D341Med (cell line): ENCODE results near the gene MIGA2.
A peak's percentile ranks its signal among the peaks of the same experiment; 100 is the strongest.
"Not testable (repeated sequence)": the region's sequence is repeated elsewhere in the genome, so short reads cannot be mapped to it uniquely, and the experiment has no call there.

ENCODE experiments used
- DNase-seq: peaks from one replicate; pipeline ENCODE4 v3.0.0; 2012; ENCODE audit warnings: low spot score

MIGA2 gene

DNA sequence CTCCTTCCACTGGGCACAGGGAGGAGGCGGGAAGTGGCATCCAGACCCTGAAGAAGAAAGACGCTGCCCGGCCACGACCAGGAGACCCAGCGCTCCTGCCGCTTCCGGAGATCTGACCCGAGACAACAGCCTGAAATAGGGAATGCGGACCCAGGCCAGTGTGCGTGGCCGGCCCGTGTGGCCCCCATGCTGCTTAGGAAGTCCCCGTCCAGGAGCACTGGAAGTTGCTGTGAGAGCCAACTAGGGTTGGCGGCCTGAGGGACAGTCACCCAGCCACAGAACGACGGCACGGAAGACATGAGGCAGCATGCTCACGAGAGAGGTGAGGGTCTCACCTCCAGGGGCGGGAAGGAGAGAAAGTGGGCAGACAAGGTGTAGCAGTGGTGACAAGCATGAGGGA lies 25.3 kb upstream of the MIGA2 start:
- DNase-seq, result no peak

DNA sequence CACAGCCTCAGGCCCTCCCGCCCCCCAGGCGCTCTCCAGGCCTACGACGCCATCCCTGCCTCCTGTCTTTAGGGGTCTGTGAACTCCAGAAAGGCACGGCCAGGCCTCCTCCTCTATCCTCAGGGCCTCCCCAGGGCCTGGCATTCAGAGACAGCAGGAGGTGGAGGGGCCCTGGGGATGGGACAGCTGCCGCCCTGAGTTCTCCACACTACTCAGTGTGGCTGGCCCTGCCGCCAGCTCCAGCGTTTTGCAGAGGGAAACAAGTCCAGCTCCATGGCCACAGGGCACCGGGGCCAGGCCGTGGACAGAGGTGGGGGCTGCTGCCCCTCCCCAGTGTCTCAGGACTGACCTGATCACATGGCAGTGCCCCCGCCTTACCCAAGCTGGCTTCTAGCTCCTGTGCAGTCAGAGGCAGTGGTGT lies 24.7 kb upstream of the MIGA2 start:
- DNase-seq, result peak; percentile 73

DNA sequence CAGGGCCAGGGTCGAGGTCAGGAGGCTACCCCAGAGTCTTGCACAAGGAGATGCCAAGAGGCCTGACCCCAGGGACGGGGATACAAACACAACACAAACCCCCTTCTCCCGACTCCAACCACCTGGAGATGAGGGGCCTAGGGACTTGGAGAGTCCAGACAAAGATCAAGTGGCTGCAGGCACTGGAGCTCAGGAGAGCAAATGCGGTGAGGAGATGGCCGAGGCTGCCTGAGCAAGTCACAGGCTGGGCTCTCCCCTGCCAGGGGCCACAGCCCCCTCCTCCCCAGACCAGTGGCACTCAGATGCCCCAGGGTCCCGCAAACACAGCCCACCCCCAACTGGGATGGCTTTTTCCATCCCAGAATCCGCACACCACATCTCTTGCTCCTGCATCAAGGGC lies 24.1 kb upstream of the MIGA2 start:
- peak; percentile 15 for DNase-seq

DNA sequence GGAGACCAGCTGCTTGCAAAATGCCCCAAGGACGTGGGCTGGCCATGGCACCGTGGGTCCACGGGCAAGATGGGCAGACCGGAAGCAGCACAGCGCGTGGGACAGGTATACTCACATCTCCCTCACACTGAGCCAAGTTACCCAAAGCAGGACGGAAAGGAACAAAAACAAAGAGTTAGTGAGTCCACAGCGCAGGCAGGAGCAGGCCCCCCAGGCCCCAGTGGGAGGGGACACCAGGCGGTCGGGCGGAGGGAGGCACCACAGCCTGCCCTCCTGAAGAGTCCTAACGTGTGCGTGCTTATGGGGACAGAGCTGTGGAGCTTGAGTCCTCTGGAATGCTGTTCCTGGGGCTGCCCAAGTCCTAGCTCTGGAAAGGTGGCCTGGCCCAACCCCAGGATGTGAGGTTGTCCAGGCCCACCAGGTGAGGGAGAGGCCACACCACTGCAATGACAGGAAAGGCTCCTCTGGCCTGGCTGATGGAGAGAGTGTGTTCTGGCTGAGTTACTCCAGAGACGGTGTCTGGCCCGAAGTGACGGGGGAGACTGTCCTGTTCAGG lies 23.5 kb upstream of the MIGA2 start:
- DNase-seq, result peak; percentile 25

DNA sequence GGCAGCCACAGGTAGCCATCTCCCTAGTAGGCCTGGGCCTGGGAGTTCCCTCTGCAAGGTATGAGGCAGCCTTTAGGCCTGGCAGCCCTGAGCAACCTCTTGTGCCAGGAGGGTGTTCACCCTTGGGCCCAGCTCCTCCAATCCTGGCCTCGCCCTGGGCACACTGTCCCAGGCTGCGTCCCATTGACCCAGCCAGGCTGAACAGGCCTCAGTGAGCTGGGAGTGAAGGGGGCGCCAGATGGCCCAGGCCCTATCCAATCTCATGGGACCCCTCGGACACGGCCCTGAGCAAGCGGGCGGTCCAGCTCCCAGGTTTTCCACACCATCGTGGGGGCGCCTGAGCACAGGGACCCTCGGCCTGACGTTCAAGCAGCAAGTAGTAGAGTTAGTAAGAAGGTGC lies 22.8 kb upstream of the MIGA2 start:
- peak; percentile 25 for DNase-seq

DNA sequence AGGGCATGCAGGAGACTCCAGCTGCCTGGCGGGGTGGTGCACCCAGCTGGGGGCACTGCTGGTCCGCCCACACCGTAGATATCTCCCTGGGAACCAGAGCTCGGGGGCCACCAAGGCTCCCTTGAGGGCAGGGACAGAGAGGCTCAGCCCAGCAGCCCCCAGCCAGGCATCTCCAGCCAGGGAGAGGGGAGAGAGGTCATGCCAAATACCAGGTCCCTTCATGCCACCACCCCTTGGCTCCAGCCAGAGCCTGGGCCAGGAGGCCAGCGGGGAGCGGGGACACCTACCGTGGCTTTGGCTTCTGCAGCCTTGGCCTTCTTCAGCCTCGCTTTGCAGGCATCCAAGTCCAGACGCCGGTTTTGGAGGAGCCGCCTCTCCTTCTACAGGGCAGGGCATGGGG lies 22.3 kb upstream of the MIGA2 start:
- DNase-seq, result peak; percentile 8

DNA sequence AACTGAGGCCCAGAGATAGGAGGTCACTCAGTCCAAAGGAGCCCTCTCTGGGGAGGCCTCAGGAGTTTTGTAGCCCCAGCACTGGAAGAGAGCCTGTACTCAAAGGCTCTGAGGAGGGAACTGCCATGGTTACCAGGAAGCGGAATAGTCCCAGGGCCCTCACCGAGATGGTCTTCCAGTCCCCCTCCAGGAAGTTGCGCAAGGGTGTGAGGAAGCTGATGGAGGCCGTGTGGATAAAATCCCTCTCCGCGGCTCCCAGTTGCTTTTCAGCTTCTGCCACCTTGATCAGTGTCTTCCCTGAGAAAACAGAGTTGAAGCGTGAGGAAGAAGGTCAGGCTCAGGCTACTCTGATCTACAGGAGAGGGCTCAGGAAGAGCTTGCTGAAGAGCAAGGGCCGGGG lies 21.8 kb upstream of the MIGA2 start:
- DNase-seq, result peak; percentile 7

DNA sequence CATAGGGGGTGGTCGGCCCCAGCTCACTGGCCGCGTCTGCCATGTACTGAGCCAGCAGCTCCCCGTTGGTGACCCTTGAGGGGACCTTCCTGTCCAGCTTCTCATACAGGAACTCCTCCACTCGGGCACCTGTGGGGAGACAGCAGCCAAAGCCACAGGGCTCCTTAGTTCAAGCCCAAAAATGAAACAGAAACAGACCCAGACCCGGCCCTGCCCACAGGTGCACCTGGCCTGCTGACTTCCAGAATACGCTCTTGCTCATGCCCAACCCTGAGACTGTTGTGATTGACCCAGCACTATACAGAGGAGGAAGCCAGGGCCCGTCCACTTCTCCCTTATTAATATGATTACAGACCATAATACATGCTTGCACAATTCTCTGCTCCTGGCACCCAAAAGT lies 15.3 kb upstream of the MIGA2 start:
- DNase-seq, result no peak

DNA sequence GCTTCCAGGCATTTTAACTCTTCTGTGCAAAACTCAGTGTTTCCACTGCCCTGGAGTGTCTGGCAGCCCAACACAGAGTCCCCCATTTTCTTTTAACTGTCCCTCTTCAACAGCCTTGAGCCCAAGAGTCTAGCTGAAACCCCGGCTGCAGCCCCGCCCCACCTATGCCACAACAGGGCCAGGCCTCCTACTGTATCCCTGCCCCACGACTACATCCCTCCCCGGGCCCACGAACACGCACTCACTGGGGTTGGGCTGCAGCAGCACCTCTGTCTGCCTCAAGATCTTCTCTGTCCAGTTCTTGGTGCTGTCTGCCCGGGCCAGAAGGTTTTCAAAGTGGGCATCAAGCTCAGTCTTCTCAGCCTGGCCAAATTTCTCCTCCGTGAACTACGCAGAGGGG lies 14.4 kb upstream of the MIGA2 start:
- DNase-seq, result peak; percentile 18

DNA sequence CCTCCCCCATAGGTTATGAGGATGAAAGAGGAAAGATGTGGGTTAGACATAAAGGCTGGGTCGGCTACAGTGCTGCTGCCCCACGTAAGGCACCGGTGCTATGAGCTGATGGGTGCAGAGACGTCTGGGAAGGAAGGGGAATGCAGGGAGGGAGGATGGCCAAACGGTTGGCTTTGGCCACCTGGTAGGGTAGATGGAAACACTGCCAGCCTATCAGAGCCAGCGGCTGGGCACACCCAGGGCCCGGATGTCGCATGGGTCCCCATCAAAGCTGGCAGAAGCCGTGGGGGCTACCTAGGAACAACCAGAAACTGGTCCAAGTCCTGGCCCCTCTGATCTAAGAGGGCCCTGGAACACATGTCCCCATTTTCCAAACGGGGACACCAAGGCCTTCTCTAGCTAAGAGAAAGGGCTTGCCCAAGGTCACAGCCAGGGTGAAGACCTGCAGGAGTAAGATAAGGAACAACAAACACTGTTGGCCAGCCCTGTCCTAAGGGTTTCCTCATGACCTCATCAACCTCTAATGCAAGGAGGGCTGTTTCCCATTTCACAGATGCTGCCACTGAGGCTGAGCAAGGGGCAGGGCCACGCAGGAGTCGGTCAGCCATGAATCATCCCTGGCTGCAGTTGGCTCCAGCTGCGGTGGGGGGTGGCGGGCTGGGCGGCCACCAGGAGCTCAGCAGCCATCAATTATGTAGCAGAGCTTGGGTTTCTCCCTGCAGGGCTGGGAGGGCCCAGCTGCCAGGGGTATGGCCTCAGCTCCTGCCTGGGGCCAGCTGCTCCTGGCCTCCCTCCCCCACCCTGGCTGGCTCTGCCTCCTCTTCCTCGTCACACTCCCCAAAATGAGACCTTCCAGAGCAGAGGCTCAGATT lies 13.2 kb upstream of the MIGA2 start:
- DNase-seq, result peak; percentile 36

DNA sequence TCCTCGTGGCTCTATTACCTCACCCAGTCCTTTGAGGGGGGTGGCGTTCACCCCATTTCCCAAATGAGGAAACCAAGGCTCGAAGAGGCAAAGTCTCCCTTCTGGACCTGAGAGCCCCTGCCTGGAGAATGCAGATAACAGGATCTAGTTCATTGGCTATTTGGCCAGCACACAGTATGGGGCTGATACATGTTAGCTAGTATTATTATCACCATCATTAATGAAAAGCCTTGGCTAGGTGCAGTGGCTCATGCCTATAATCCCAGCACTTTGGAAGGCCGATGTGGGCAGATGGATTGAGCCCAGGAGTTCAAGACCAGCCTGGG lies 12.6 kb upstream of the MIGA2 start:
- DNase-seq, result no peak

DNA sequence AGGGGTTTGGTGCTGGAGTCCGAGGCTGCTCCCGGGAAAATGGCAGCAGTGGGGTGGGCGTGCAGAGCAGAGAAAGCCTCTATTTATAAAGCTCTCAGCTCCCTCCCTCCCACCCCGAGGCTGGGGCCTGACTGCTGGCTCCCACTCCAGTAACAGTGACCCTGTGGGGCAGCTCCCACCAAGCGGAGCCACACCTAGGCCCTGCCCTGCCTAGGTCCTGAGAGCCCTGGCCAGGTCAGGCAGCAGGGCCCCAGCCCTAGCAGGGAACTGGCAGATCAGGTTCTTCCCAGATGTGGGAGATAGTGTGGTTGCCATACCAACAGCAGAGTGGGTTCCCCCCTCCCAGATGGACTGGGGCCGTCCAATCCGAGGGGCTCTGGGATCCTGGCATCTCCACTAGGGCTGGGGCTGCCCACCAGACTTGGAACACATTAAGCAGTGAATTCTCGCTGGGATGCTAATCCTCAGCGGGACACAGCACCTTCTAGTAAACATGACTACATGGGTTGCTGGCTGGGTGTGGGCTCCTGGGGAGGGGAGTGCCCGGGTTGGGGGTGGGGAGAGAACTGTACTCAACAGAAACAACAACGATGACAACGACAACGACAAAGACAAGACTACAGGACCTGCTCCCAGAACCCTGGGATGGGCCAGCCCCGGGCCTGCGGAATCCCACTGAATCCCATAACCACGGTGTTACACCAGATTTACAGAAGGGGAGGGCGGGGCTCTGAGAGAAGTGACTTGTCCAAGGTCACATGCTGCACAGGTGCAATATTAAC lies 9.8 kb upstream of the MIGA2 start:
- DNase-seq, result peak; percentile 64

DNA sequence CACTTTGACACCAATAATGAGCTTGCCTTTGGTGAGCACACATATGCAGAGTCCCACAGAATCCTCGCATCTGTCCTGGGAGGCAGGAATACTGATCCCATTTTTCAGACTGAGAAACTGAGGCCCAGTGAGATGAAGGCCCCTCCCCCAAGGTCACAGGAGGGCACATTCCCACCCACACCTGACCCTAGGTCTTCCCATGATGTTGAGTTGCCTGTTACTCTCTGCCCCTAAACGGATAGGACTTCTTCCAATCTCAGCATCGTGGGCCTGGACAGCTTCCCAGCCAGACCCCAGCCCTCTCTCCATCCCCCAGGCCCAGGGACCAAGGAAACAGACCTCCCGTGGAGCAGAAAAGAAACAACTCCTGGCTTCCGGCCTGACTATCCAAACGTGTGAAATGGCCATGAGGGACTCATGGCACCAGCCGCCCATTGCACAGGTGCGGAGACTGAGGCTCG lies 9.2 kb upstream of the MIGA2 start:
- no peak for DNase-seq

DNA sequence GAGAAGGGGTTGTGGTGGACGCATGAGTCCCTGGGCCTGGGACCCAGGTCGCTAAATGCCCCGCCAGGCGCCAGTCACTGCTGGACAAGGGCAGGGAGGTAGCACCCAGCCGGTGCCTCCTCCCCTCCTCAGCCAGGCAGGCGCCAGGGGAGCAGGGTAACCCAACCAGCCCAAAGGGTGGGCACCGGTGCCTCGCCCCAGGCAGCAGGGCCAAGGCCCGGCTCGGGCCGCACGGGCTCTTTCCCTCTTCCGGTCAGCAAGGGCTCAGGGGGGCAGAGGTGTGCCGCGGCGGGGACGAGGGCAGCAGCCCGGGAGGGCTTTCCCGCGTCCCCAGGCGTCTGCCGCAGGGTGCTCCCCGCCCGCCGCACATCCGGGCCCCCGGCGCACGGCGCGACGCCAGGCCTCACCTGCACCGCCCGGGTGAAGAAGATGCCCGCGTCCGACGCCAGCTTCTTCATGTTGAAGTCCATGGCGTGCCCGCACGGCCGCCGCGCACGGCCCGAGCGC lies 8.7 kb upstream of the MIGA2 start:
- DNase-seq, result no peak

DNA sequence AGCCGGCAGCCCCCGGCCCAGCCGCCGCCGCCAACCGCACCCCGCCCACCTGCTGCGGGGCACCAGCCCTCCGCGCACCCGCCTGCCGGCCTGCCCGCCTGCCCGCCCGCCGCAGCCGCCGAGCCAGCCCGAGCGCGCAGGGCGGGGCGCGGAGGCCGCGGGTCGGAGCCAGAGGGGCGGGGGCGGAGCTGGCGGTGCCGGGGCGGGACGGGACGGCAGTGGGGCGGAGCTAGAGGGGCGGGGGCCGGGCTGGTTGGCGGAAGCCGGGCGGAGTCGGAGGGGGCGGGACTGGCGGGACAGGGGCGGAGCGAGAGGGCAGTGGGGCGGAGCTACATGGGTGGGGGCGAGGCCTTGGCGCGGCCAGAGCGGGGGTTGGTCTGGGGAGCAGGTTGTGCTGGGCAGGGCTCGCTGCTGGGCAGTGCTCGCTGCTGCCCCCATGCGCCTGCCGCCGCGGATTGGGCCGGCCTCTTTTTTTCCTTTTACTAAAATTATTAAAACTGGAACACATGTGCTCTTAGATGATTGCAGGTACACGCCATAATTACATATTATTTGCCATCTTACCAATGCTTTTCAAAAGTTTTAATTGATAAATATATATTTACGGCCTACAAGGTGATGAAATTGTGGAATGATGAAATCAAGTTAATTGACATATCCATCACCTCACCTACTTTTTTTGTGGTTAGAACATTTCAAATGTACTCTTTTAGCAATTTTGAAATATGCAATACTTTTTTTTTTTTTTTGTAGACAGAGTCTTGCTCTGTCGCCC lies 8.0 kb upstream of the MIGA2 start, which contains the start of gene SH3GLB2:
Gene SH3GLB2 (minus strand): TSS at position 140 of the 775 bp plus-strand sequence. CDS start 177 bp downstream, outside the sequence.
- DNase-seq, result peak; percentile 98

DNA sequence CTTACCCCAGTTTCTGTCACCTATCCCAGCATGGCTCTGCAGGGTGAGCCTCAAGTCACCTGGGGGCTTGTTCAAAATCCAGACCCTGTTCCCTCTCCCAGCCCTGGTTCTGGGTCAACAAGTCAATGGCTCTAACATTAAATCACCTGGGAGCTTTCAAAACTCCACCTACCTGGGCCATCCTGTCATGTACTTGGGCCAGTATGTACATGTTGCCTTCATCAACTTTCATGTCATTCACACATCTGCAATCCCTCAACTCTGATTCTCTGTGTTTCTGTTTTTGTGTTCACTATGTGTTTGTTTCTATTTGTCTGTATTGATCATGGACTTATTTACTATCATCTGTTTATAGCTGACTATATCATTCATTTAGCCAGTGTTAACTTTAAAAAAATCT lies 6.2 kb upstream of the MIGA2 start:
- DNase-seq, result no peak

DNA sequence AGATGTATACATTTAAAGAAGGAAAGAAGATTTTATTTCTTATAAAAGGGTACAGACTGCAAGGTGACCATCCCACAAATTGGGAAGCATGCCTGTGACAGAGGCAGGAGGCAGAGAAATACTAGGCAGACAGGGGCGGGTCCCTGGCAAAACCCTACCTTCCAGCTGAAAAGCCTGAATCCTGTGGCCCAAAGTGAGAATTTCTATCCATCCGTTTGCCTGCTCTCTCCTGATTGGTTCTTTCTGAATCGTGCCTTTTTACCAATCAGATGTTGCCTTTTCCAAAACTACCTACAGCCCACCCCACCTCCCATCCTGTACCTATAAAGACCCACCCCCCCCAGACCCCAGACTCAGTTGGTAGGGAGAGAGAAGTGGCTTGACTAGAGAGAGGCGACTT lies 4.9 kb upstream of the MIGA2 start:
- DNase-seq, result no peak

DNA sequence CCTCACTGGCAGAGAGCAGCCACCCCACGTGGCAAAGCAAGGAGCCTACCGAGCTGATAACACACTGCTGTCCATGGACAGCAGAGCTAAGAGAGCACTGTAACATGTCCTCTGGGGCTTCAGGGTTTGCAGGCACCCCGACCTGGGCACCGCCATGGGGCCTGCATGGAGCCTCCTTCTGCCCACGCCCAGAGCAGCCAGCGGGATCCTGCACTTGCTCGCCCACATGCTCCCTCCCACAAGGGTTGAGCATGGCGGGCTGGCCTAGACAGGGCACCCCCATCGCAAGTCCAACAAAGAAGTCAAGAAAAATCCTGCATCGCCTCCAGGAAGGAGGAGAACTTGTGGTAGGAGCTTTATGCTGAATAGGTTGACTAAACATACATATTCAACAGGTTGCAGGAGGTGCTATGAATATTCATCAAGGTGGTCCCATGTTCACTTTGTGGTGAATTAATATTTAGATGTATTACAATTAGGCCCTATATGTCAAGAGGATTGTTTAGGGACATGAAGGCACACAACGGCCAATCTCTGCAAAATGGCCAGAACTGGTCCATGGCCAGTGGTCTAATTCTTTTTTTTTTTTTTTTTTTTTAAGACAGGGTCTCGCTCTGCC lies 3.8 kb upstream of the MIGA2 start:
- DNase-seq, result no peak

DNA sequence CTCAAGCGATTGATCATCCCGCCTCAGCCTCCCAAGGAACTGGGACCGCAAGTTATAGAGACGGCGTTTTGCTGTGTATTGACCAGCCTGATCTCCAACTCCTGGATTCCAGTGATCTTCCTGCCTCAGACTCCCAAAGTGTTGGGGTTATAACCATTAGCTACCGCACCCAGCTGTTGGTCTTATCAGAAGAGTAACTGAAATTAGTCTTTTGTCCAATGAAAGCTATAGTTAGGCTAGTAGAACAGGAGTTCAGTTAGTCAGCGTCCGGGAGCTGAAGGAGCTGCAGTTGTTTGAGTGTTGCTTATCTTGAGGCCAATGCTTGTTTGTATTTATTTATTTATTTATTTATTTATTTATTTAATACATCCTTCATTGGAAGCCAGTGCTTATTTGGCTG lies 3.2 kb upstream of the MIGA2 start:
- no peak for DNase-seq

DNA sequence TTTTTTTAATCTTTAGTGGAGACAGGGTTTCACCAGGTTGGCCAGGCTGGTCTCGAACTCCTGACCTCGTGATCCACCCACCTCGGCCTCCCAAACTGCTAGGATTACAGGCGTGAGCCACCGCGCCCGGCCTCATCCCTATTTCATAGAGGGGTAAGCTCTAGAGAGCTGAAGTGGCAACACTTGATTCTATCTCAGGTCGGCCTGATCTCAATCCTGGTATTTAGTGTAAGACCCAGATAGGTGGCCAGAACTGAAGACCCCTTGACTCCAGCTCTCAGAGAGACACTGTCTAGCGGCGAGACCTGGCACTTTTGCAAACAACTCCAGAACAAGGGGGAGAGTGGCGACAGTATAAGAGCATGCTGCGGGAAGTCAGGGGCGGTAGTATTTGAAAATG lies 588 bp upstream of the MIGA2 start:
- DNase-seq, result not testable (repeated sequence)
